ENCODE results near the gene C22orf23.

C22orf23 gene

DNA sequence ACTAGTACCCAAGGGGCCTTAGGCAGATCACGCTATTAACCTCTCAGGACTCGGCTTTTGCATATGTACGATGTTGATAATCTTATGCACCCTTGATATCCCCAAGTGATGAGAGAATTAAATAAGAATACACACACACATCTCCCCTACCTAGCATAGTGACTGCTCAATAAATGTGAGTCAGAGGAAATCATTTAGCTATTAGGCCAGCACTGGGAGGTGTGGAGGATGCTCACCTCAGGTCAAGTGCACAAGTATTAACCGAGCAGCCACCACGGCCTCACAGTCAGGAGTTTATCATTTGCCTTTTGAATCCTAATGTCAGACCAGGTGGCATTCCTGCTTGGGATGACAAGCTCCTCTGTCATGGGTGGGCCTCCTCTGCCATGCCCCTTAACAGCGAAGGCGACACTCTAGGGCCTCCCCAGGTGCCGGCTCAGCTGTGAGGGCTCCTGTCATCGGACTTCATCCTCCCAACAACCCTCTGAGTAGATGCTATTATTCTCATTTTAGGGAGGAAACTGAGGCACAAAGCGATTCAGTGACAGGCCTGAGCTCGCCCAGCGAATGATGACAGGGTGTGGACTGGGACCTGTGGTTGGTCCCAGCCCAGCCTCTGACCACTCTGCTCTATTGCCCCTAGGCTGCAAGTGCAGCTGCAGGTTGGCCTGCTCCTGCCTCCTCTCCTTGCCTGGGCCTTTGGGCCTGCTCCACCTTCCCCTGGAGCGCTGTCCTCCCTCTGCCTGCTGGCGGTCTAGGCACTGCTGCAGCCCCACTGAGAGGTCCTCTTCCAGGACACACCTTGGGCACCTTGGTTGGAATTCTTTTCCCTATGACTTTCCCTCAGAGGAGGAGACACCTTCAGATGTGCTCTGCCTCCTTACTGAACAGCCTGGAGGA, 36.0 kb upstream of the C22orf23 start:
- Histone ChIP-seq H2AFZ (ENCODE audit: low read depth) (no peak overlapping the region), H3K4me1 (ENCODE audit: low read depth, poor library complexity, severe bottlenecking) (no peaks in the 10 kb centered on the region), H3K4me3 (IDR thresholded peaks at IDR 0.05; ENCODE audit: insufficient read depth, low read depth, low read length) (no peak overlapping the region), H3K27ac (no peak overlapping the region), H4K20me1 (ENCODE audit: insufficient read depth) (no peaks in the 10 kb centered on the region), H3K4me2 (no peak overlapping the region), H3K27me3 (ENCODE audit: insufficient read depth, low read depth) (no peaks in the 10 kb centered on the region), H3K9ac (no peak overlapping the region), H3K36me3 (ENCODE audit: insufficient read depth) (no peaks in the 10 kb centered on the region), H3K79me2 (ENCODE audit: insufficient read depth, low read depth) (no peaks in the 10 kb centered on the region)
- TF ChIP-seq, protein P1, sequence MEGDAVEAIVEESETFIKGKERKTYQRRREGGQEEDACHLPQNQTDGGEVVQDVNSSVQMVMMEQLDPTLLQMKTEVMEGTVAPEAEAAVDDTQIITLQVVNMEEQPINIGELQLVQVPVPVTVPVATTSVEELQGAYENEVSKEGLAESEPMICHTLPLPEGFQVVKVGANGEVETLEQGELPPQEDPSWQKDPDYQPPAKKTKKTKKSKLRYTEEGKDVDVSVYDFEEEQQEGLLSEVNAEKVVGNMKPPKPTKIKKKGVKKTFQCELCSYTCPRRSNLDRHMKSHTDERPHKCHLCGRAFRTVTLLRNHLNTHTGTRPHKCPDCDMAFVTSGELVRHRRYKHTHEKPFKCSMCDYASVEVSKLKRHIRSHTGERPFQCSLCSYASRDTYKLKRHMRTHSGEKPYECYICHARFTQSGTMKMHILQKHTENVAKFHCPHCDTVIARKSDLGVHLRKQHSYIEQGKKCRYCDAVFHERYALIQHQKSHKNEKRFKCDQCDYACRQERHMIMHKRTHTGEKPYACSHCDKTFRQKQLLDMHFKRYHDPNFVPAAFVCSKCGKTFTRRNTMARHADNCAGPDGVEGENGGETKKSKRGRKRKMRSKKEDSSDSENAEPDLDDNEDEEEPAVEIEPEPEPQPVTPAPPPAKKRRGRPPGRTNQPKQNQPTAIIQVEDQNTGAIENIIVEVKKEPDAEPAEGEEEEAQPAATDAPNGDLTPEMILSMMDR (conservative IDR thresholded peaks at IDR 0.05; ENCODE audit: low read depth, low read length) = no peak

DNA sequence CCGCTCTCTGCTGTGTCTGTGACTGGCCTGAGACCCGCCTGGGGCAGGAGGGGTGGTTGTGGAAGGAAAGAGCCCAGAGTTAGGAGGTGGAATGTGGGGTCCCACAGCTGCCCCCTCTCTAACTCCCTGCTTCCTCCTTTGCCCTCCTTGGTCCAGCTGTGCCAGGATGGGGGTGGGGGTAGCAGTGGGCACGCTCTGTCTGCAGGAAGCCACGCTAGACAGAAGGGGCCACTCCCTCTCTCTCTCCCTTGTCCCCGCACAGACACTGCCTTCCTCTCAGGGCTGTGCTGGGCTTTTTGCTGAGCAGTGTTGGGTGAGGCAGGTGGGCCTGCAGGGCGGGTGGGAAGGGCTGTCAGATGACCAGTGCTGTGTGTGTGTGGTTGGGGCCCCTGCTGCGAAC, 33.0 kb upstream of the C22orf23 start:
- H3K4me2 ChIP-seq = no peak overlapping the region
- no peaks in the 10 kb centered on the region for H3K27me3 ChIP-seq (ENCODE audit: insufficient read depth, low read depth)
- TF ChIP-seq, protein P1 (conservative IDR thresholded peaks at IDR 0.05; ENCODE audit: low read depth, low read length) = no peak
- no peaks in the 10 kb centered on the region for H3K36me3 ChIP-seq (ENCODE audit: insufficient read depth)
- H3K4me1 ChIP-seq (ENCODE audit: low read depth, poor library complexity, severe bottlenecking) = no peaks in the 10 kb centered on the region
- no peak overlapping the region for H2AFZ ChIP-seq (ENCODE audit: low read depth)
- H4K20me1 ChIP-seq (ENCODE audit: insufficient read depth) = no peaks in the 10 kb centered on the region
- no peaks in the 10 kb centered on the region for H3K79me2 ChIP-seq (ENCODE audit: insufficient read depth, low read depth)
- H3K4me3 ChIP-seq (IDR thresholded peaks at IDR 0.05; ENCODE audit: insufficient read depth, low read depth, low read length) = no peak overlapping the region
- no peak overlapping the region for H3K27ac ChIP-seq
- H3K9ac ChIP-seq = no peak overlapping the region

DNA sequence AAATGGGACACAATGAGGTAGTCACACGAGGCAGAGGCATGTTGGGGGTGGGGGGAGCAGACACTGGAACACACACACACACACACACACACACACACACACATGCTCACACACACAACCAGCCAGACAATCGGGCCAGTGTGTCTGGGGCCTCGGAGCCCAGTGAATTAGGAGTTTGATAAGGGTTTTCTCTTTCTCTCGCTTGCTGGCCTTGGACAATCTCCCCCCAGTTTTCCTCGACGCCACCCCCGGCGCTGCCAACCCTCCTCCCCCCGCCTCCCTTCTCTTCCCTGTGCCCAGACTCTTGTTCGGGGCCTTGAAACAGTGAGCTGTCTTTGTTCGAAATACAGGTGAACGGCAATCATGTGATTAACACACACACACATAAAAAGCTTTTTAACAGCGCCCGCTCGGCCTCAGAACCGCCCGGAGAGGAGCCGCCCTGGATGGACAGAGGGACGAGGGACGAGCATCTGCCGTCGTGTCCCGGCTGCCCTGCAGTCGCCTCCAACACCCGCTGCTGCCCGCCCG, 32.4 kb upstream of the C22orf23 start:
- Histone ChIP-seq H3K27ac (no peak overlapping the region), H3K4me2 (no peak overlapping the region), H3K4me1 (ENCODE audit: low read depth, poor library complexity, severe bottlenecking) (no peaks in the 10 kb centered on the region)

DNA sequence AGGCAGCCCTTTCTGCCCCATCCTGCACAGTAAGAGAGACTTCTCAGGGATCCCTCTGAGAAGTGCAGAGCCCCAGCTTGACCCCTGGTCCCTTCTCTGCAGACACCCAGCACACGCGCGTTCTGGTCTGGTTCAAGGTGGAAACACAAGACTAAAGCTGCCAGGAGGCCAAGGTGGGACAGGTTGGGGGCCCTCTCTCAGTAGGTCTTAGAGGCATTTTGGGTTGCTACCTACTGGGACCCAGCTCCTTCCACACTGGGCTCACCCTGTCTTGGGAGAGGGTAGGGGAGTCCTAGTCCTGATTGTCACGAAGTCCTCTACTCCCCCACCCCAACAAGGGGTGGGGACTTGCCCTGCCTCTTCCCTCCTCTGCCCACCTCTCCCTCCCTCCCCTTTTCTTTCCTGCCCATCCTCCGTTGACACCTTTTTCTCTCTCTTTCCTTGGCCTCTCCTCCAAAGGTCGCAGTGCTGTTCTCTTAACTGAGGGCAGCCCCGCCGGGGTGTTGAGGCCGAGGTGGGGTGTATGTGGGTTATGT, 31.7 kb upstream of the C22orf23 start:
- H2AFZ ChIP-seq (ENCODE audit: low read depth) = no peak overlapping the region

More for the DNA sequence above, 32.4 kb upstream of the C22orf23 start:
- Histone ChIP-seq H3K36me3 (ENCODE audit: insufficient read depth) (no peaks in the 10 kb centered on the region), H3K9ac (no peak overlapping the region), H3K27me3 (ENCODE audit: insufficient read depth, low read depth) (no peaks in the 10 kb centered on the region), H4K20me1 (ENCODE audit: insufficient read depth) (no peaks in the 10 kb centered on the region), H3K4me3 (IDR thresholded peaks at IDR 0.05; ENCODE audit: insufficient read depth, low read depth, low read length) (no peak overlapping the region), H3K79me2 (ENCODE audit: insufficient read depth, low read depth) (no peaks in the 10 kb centered on the region), H2AFZ (ENCODE audit: low read depth) (no peak overlapping the region)
- TF ChIP-seq, protein P1 (conservative IDR thresholded peaks at IDR 0.05; ENCODE audit: low read depth, low read length) = no peak

More for the DNA sequence above, 31.7 kb upstream of the C22orf23 start:
- no peaks in the 10 kb centered on the region for H3K79me2 ChIP-seq (ENCODE audit: insufficient read depth, low read depth)
- no peak overlapping the region for H3K4me3 ChIP-seq (IDR thresholded peaks at IDR 0.05; ENCODE audit: insufficient read depth, low read depth, low read length)
- no peak overlapping the region for H3K9ac ChIP-seq
- H3K27ac ChIP-seq = no peak overlapping the region
- TF ChIP-seq, protein P1 (conservative IDR thresholded peaks at IDR 0.05; ENCODE audit: low read depth, low read length) = no peak
- H4K20me1 ChIP-seq (ENCODE audit: insufficient read depth) = no peaks in the 10 kb centered on the region
- H3K4me1 ChIP-seq (ENCODE audit: low read depth, poor library complexity, severe bottlenecking) = no peaks in the 10 kb centered on the region
- H3K36me3 ChIP-seq (ENCODE audit: insufficient read depth) = no peaks in the 10 kb centered on the region
- H3K4me2 ChIP-seq = no peak overlapping the region
- no peaks in the 10 kb centered on the region for H3K27me3 ChIP-seq (ENCODE audit: insufficient read depth, low read depth)
